Thoracic aorta (tissue), 2 donors: ENCODE results near the gene CACNA1E. TPM values are rescaled to one million over a fixed set of nuclear protein-coding genes. Genes with fewer than 3 reads are reported as not detected.

Source experiments
- ATAC-seq: fragments of 150-250 bp; one replicate; pipeline ENCODE4 v1.8.0; 2017; ENCODE audit warnings: low read depth; ENCODE audit not compliant: insufficient number of reproducible peaks, low FRiP score
- DNase-seq: peaks from one replicate; pipeline ENCODE4 v3.0.0-alpha.2; 2020; ENCODE audit warnings: low spot score
- H3K27ac ChIP-seq, 2 donors: fragments of 200-600 bp; sonication (generic); 1 replicate in 1 of 2; 2 replicates in 1 of 2; pipeline ENCODE4 v1.5.1; 2016; ENCODE audit warnings: mild to moderate bottlenecking in 2 of 2, moderate library complexity in 2 of 2
- H3K27me3 ChIP-seq: fragments of 200-600 bp; sonication (generic); replicated peaks from 2 replicates; pipeline ENCODE4 v1.6.0; 2016; ENCODE audit warnings: mild to moderate bottlenecking; ENCODE audit not compliant: insufficient read depth
- H3K36me3 ChIP-seq: fragments of 200-600 bp; sonication (generic); one replicate; pipeline ENCODE4 v1.5.1; 2016
- H3K4me1 ChIP-seq, 2 donors: fragments of 200-600 bp; sonication (generic); 1 replicate in 1 of 2; 2 replicates in 1 of 2; pipeline versions ENCODE4 v1.5.1 to v1.6.0; 2016; ENCODE audit warnings: low read depth in 2 of 2, mild to moderate bottlenecking in 1 of 2; ENCODE audit not compliant: control insufficient read depth in 1 of 2
- H3K4me3 ChIP-seq: fragments of 200-600 bp; sonication (generic); 2 replicates; pipeline ENCODE4 v1.5.1; 2016; ENCODE audit warnings: mild to moderate bottlenecking
- H3K9me3 ChIP-seq: fragments of 200-600 bp; sonication (generic); 2 replicates; pipeline ENCODE4 v1.5.1; 2016
- total RNA-seq, 2 donors: library from RNA; depleted of rRNA; stranded (reverse); fragments of >200 nt; gene quantifications; one replicate each; pipeline versions ENCODE4 v1.1.0 to v1.2.3, GENCODE V29; 2016
- TF ChIP-seq, protein P1 (sequence below): fragments of 200-600 bp; sonication (generic); IDR thresholded peaks from one replicate; pipeline ENCODE4 v1.5.1; 2019; ENCODE audit warnings: antibody characterized with exemption

Gene CACNA1E
- total RNA-seq, 2 donors from 2014 or later, result not detected

DNA sequence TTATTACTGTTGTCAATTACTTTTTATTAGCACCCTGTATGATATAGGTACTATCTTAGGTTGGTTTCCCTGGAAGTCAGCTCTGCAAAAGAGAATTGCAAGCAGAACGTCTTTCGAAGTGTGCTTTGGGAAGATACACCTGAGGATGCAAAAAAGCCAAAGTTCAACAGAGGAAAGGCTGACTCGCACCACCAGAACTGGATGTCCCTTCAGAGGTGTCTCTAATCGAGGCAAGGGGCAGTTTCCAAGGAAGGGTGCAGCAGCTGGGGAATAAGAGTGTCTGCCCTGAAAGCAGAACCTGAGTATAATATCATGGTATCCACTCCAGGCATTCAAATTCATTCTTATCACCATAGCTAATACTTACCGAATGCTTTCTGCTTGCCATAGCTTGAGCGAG, 149.6 kb downstream of the CACNA1E start:
- H3K4me1 ChIP-seq, result no peaks in the 10 kb centered on the region
- H3K27ac ChIP-seq, result no peak overlapping the region
- H3K27me3 ChIP-seq, result no peaks in the 10 kb centered on the region
- no peaks in the 10 kb centered on the region for H3K36me3 ChIP-seq
- ATAC-seq, result no peak
- no peak for DNase-seq
- H3K4me3 ChIP-seq, result no peak overlapping the region
- TF ChIP-seq, protein P1, sequence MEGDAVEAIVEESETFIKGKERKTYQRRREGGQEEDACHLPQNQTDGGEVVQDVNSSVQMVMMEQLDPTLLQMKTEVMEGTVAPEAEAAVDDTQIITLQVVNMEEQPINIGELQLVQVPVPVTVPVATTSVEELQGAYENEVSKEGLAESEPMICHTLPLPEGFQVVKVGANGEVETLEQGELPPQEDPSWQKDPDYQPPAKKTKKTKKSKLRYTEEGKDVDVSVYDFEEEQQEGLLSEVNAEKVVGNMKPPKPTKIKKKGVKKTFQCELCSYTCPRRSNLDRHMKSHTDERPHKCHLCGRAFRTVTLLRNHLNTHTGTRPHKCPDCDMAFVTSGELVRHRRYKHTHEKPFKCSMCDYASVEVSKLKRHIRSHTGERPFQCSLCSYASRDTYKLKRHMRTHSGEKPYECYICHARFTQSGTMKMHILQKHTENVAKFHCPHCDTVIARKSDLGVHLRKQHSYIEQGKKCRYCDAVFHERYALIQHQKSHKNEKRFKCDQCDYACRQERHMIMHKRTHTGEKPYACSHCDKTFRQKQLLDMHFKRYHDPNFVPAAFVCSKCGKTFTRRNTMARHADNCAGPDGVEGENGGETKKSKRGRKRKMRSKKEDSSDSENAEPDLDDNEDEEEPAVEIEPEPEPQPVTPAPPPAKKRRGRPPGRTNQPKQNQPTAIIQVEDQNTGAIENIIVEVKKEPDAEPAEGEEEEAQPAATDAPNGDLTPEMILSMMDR, result no peak
- H3K9me3 ChIP-seq, result no peaks in the 10 kb centered on the region

DNA sequence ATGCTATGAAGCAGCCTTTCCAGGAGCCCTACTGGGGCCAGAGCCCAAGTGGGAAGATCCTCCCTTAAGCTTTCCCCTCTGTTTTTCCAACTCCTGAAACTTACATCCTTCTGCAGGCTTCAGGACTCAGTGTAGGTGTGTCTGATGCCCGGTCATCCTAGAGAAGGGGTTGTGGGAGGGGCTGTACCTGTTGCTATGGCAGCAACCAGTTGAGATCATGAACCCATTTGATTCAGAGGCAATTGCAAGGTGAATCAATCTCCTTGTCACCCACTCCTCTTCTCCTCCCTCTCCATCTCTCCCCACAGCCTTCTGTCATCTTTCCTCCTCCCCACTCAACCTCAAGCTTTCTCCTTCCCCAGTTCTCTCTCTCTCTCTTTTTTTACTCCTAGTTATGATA, 151.8 kb downstream of the CACNA1E start:
- Histone ChIP-seq H3K27ac (no peak overlapping the region), H3K9me3 (no peaks in the 10 kb centered on the region), H3K27me3 (no peaks in the 10 kb centered on the region), H3K4me3 (no peak overlapping the region), H3K4me1 (no peaks in the 10 kb centered on the region), H3K36me3 (no peaks in the 10 kb centered on the region)
- ATAC-seq (no peak), DNase-seq (no peak)
- TF ChIP-seq, protein P1, result no peak

DNA sequence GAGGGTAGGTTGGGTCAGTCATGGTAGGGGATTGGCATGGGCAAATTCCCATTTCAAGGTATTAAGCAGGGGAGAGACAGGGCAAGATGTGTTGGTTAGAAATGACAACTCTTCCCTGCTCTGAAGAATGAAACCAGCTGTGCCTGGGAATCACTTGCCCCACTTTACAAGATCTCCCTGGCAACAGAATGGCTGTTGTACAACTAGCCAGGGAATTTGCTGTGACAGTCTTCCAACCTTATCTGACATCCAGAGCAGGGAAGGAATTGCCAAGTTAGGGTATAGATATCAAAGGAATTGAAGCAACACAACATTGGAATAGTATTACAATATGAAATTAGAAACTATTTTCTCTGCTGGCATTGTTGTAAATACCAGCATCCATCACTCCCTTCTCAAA, 154.7 kb downstream of the CACNA1E start:
- no peak for ATAC-seq
- H3K4me1 ChIP-seq, result no peaks in the 10 kb centered on the region
- no peaks in the 10 kb centered on the region for H3K9me3 ChIP-seq
- no peaks in the 10 kb centered on the region for H3K27me3 ChIP-seq
- H3K4me3 ChIP-seq, result no peak overlapping the region
- H3K36me3 ChIP-seq, result no peaks in the 10 kb centered on the region
- no peak for DNase-seq
- TF ChIP-seq, protein P1, result no peak
- H3K27ac ChIP-seq, result no peak overlapping the region

DNA sequence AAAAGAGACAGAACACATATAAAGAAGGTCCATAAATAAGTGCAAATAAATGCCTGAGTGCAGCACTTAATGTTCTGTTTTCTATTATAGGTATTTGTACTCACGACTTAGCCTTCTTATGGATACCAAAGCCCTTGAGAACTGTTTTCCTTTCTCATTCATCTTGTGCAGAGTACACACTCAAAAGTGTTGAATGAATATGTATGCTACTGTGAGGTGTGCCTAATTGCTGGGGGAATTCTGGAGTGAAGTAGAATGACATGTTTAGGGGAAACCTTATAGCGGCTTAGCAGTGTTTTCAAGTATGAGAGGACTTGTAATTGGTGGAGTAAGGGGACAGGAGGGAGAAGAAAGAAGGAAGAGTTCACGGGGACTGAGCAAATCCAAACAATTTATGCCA, 157.6 kb downstream of the CACNA1E start:
- Histone ChIP-seq H3K27ac (no peak overlapping the region), H3K9me3 (no peaks in the 10 kb centered on the region), H3K4me3 (no peak overlapping the region), H3K27me3 (no peaks in the 10 kb centered on the region), H3K4me1 (no peaks in the 10 kb centered on the region), H3K36me3 (no peaks in the 10 kb centered on the region)
- TF ChIP-seq, protein P1, result no peak
- ATAC-seq, result no peak
- DNase-seq, result no peak

DNA sequence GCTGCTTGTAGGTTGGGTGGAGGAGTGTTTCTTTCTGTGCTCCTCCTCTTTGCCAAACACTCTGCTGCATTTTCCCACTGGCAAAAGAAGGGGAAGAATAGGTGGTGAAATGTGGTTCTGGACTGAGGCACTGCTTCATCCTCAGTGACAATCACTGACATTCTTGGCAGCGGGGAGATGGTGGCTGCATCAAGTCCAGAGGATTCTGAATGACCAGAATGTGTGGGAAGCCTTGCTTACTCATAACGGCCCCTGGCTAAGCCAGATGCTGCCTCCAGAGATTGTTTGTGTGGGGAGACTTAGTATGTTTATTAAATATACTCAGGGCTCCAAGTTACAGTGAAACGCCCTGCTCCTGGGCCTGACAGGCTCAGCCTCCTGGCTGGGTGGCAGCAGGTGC, 160.3 kb downstream of the CACNA1E start:
- Histone ChIP-seq H3K4me3 (no peak overlapping the region), H3K4me1 (no peaks in the 10 kb centered on the region), H3K27me3 (no peaks in the 10 kb centered on the region), H3K36me3 (no peaks in the 10 kb centered on the region), H3K27ac (no peak overlapping the region), H3K9me3 (no peaks in the 10 kb centered on the region)
- TF ChIP-seq, protein P1, result no peak
- DNase-seq, result no peak
- ATAC-seq, result no peak
